Testis (tissue), 3 donors: ENCODE data around the gene TCEAL9. TPM values are rescaled to one million over a fixed set of nuclear protein-coding genes. Genes with fewer than 3 reads are reported as not detected.

ENCODE experiments used
- DNase-seq: peaks from one replicate; pipeline ENCODE4 v3.0.0-alpha.2; 2019
- H3K27ac ChIP-seq, 2 donors: fragments of 200-600 bp; sonication (generic); one replicate each; pipeline ENCODE4 v1.5.1; 2019
- H3K27me3 ChIP-seq: fragments of 200-600 bp; sonication (generic); one replicate; pipeline ENCODE4 v1.5.1; 2019
- H3K36me3 ChIP-seq: fragments of 200-600 bp; sonication (generic); one replicate; pipeline ENCODE4 v1.5.1; 2017; ENCODE audit warnings: low read depth; ENCODE audit errors: missing control alignments
- H3K4me1 ChIP-seq: fragments of 200-600 bp; sonication (generic); one replicate; pipeline ENCODE4 v1.5.1; 2019
- H3K4me3 ChIP-seq, 2 donors: fragments of 200-600 bp; sonication (generic); one replicate each; pipeline ENCODE4 v1.5.1; 2017 to 2019
- H3K9me3 ChIP-seq: fragments of 200-600 bp; sonication (generic); one replicate; pipeline ENCODE4 v1.5.1; 2017
- CTCF ChIP-seq, 3 experiments: fragments of 450-650 bp in 2 of 3; fragments of 200-600 bp in 1 of 3; sonication (generic) in 1 of 3; IDR thresholded peaks; one replicate each; pipeline ENCODE4 v1.5.1; 2016 to 2019; ENCODE audit warnings: antibody characterized with exemption in 3 of 3, mild to moderate bottlenecking in 2 of 3, moderate library complexity in 1 of 3
- POLR2A ChIP-seq: fragments of 450-650 bp; IDR thresholded peaks from one replicate; pipeline ENCODE4 v1.6.1; 2017; ENCODE audit warnings: antibody characterized with exemption, mild to moderate bottlenecking, moderate library complexity
- WGBS, 2 donors: methylation state at CpG; one replicate each; pipeline ENCODE4 v1.1.5; 2018; 5-methylcytosine and 5-hydroxymethylcytosine counted together
- intact Hi-C: fragments of 100-400 bp; cut with DNase I; formaldehyde crosslinking; loops from one replicate; pipeline ENCODE4 v1.15.1; 2023; ENCODE audit warnings: low total_unique reads
- polyA plus RNA-seq: library from polyadenylated mRNA; stranded (reverse); fragments of 350-450 nt; fragmentation: Illumina TruSeq; extraction: RNeasy Lipid Tissue Mini Kit (QIAGEN cat#74804); gene quantifications from one replicate; pipeline ENCODE4 v1.2.3, GENCODE V29; 2014; ENCODE audit warnings: low read depth, low replicate concordance; ENCODE audit not compliant: insufficient read depth
- small RNA-seq, 2 donors: library from RNA; depleted of rRNA; stranded (forward); fragments of <200 nt; gene quantifications; one replicate each; pipeline ENCODE3, GENCODE V24; 2016
- total RNA-seq, 2 donors: library from RNA; depleted of rRNA; stranded (reverse); fragments of >200 nt; gene quantifications; one replicate each; pipeline ENCODE4 v1.2.3, GENCODE V29; 2016

The TCEAL9 gene
- total and polyA plus RNA-seq, 3 donors from 2014 or later, result 74.9 to 99.7 (median 99.4) TPM

DNA sequence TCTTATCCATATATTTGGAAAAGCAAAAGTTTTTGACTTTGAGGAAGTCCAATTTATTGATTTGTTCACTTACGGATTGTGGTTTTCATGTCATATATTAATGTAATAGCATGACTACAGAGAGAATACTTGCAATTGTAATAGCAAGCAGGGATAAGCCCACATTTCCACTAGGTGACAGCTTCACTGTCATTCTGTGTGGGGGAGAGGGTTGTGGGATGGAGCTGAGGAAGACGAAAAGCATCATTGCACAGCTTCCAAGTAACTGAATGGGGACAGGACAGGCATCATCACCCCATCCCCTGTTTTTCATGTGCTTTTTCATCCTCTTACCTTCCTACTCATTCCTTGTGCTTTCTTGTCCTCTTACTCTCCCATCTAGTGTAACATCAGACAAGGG, 51.5 kb downstream of the TCEAL9 start:
- TF ChIP-seq CTCF (IDR thresholded peaks at IDR 0.05) (no peak), POLR2A (no peak)
- DNase-seq, result no peak
- WGBS, 2 donors, result 83 to 89% methylated on average over 2 of the region's 2 CpGs
- H3K4me1 ChIP-seq, result no peaks in the 10 kb centered on the region
- no peak overlapping the region for H3K4me3 ChIP-seq
- intact Hi-C loops, result no loop called here
- no peaks in the 10 kb centered on the region for H3K27me3 ChIP-seq
- H3K9me3 ChIP-seq, result no peaks in the 10 kb centered on the region
- no peaks in the 10 kb centered on the region for H3K36me3 ChIP-seq
- H3K27ac ChIP-seq, result no peak overlapping the region

Small RNAs within 50 kb of the gene (small RNA-seq; reads per million reads assigned to genes)
- gene Z92846.1, result 0 reads per million in 2 donors

Other genes with a start within 250 kb of the TCEAL9 start
- gene BEX4, start 141.4 kb upstream of the TCEAL9 start, total RNA-seq, result 100 to 1,000 TPM; 104 to 125 TPM
- gene BEX4, start 141.4 kb upstream of the TCEAL9 start, polyA plus RNA-seq, result 90.7 TPM
- 10 to 100 TPM; 76.5 to 91.1 TPM for gene TCEAL8, start 101.4 kb upstream of the TCEAL9 start, total RNA-seq
- 83.1 TPM for gene TCEAL8, start 101.4 kb upstream of the TCEAL9 start, polyA plus RNA-seq
- 100 to 1,000 TPM in 1 of 2 donors, 10 to 100 TPM in 1; 89.1 to 103 TPM for gene TCEAL5, start 79.8 kb upstream of the TCEAL9 start, total RNA-seq
- gene TCEAL5, start 79.8 kb upstream of the TCEAL9 start, polyA plus RNA-seq, result 77.5 TPM
- 100 to 1,000 TPM in 1 of 2 donors, 10 to 100 TPM in 1; 88.9 to 116 TPM for gene BEX2, start 45.5 kb upstream of the TCEAL9 start, total RNA-seq
- gene BEX2, start 45.5 kb upstream of the TCEAL9 start, polyA plus RNA-seq, result 82.7 TPM
- gene TCEAL7, start 26.3 kb upstream of the TCEAL9 start, total RNA-seq, result 1 to 10 TPM; 1.3 to 5.5 TPM
- 3.9 TPM for gene TCEAL7, start 26.3 kb upstream of the TCEAL9 start, polyA plus RNA-seq
- 100 to 1,000 TPM; 354 to 415 TPM for gene BEX3, start 20.0 kb downstream of the TCEAL9 start, total RNA-seq
- 289 TPM for gene BEX3, start 20.0 kb downstream of the TCEAL9 start, polyA plus RNA-seq
- 10 to 100 TPM; 29.5 to 37.9 TPM for gene RAB40A, start 163.0 kb downstream of the TCEAL9 start, total RNA-seq
- 5.3 TPM for gene RAB40A, start 163.0 kb downstream of the TCEAL9 start, polyA plus RNA-seq
- gene TCEAL4, start 229.0 kb downstream of the TCEAL9 start, total RNA-seq, result 100 to 1,000 TPM; 132 to 149 TPM
- 62.6 TPM for gene TCEAL4, start 229.0 kb downstream of the TCEAL9 start, polyA plus RNA-seq